Right ventricle myocardium superior (tissue), 1 donor: ENCODE results near the gene TMEM186. TPM values are rescaled to one million over a fixed set of nuclear protein-coding genes. Genes with fewer than 3 reads are reported as not detected.

Source experiments
- ATAC-seq: fragments of 200-7000 bp; cut with Tn5 transposase; one replicate; pipeline ENCODE4 v1.9.1; 2020; ENCODE audit warnings: mild to moderate bottlenecking; ENCODE audit not compliant: poor library complexity
- DNase-seq: peaks from one replicate; pipeline ENCODE4 v3.0.0-alpha.2; 2020
- intact Hi-C: fragments of 100-400 bp; cut with DNase I; formaldehyde crosslinking; loops from one replicate; pipeline ENCODE4 v1.11.2; 2022
- total RNA-seq: library from RNA; stranded (reverse); fragmentation: NEBNext Ultra II Directional; extraction: Animal tissue kit (Norgen Biotek cat#: 25700); gene quantifications from one replicate; pipeline ENCODE4 v1.2.1, GENCODE V29; 2021
- donor health status: DM: no; HTN: yes; CAD: no; lungs with severe emphysema.

Gene TMEM186
- total RNA-seq, 1 donor from 2014 or later, result 12.7 TPM

DNA sequence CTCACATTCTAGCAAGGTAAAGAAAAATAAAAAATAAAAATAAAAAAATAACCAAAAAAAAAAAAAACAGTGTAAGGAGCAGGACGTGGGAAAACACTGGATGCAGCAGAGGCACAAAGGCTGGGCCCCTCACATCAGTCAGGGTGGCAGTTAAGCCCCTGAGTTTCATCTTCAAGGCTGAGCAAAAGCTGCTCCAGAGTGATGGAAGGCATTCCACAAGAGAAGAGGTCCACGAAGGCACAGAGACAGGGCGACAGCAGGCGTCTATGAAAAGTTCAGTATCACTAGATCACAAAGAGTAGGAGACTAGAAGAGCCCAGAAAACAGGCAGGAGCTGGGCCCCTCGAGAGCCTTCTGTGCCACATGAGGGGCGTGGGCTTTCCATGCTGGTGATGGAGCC is 12.0 kb downstream of the TMEM186 start:
- intact Hi-C loops, result no loop called here
- no peak for ATAC-seq

DNA sequence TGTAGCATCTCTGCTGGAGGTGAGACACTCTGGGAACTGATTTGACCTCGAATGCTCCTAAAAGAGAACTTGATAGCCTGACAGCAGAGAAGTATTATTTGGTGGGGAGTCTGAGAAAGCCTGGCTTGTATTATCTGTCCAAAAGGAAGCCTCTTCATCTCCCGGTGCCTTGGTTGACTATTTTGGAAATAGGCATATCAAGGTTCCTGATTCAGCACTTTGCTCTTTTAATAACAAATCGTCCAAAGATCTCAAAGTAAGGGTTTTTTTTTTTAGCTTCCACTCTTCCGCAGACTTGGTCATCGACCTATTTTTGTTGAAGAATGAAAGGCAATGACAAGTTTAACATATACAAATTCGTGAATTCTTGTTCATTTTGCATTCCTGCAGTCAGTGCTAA is 14.8 kb downstream of the TMEM186 start:
- ATAC-seq (no peak), DNase-seq (no peak)
- intact Hi-C loops, result no loop called here

More for the DNA sequence above, 12.0 kb downstream of the TMEM186 start:
- DNase-seq, result no peak

GRCh38 chr16:8781797-8782196 is 15.6 kb downstream of the TMEM186 start:
- DNase-seq (no peak), ATAC-seq (no peak)
- intact Hi-C loops, result no loop called here

DNA sequence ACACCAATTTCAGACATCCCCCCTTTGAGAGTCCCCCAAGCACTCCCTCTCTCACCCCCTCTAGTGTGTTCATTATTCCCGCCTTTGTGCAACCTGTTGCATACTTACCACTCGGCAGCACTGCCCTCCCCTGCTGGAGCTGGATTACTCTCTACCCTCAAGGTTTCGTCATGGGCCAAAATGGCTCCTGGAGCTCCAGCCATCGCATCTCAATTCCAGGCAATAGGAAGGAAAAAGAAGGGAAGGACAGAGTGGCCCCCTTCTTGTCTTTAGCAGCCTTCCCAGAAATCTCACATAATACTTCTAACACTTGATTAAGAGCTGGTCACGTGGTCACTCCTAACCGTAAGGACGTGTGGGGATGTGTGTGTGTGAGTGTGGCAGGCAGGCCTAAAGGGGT is 20.2 kb downstream of the TMEM186 start:
- DNase-seq, result no peak
- no peak for ATAC-seq
- intact Hi-C loops, result no loop called here

- no peak for ATAC-seq
- intact Hi-C loops, result no loop called here
- DNase-seq, result no peak
Measured at GRCh38 chr16:8776129-8776584, 21.3 kb downstream of the TMEM186 start.

DNA sequence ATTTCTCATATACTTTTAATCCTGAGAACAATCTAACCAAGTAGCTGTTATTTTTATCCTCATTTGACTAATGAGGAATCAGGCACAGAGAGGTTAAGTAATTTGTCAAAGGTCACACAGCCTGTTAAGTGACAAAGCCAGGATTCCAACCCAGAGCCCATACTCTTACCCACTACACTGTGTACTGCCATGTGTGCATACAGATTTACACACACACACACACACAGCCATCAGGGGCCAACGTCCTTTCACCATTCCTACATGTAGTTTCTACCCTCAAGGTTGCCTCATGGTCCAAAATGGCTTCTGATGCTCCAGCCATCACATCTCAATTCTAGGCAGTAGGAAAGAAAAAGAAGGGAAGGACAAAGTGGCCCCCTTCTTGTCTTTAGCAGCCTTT is 22.1 kb downstream of the TMEM186 start:
- DNase-seq (no peak), ATAC-seq (no peak)
- intact Hi-C loops, result no loop called here

GRCh38 chr16:8774208-8774607 is 23.2 kb downstream of the TMEM186 start:
- DNase-seq (no peak), ATAC-seq (no peak)
- intact Hi-C loops, result no loop called here

DNA sequence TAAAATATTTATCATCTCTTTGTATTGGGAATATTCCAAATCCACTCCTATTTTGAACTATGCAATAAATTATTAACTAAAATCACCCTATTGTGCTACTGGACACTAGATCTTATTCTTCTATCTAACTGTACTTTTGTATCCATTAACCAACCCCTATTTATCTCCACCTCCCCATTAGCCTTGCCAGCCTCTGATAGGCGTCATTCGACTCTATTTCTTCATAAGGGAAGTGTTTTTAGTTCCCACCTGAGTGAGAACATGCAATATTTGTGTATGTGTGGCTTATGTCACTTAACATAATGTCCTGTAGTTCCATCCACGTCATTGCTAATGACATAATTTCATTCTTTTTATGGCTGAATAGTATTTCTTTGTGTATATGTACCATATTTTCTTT is 23.9 kb downstream of the TMEM186 start:
- intact Hi-C loops, result no loop called here
- ATAC-seq (no peak), DNase-seq (no peak)

GRCh38 chr16:8768692-8769091 is 28.7 kb downstream of the TMEM186 start:
- DNase-seq (no peak), ATAC-seq (no peak)
- intact Hi-C loops, result no loop called here

DNA sequence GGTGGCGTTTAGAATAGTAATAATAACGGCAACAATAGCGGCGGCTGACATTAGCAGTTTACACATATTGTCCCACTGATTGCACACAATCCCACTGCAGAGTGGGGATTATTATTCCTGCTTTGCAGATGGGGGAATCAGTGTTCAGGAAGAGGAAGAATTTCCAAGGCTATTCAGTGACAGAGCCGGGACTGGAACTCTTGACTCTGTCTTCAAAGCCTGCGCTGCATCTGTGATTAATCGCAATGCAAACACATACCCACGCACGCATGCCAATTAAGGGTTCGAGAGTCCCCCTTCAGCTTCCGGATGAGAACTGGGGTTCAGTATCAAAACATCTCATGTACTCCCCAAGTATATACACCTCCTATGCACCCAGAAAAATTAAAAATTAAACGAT is 29.2 kb downstream of the TMEM186 start:
- DNase-seq (no peak), ATAC-seq (no peak)
- intact Hi-C loops, result no loop called here

DNA sequence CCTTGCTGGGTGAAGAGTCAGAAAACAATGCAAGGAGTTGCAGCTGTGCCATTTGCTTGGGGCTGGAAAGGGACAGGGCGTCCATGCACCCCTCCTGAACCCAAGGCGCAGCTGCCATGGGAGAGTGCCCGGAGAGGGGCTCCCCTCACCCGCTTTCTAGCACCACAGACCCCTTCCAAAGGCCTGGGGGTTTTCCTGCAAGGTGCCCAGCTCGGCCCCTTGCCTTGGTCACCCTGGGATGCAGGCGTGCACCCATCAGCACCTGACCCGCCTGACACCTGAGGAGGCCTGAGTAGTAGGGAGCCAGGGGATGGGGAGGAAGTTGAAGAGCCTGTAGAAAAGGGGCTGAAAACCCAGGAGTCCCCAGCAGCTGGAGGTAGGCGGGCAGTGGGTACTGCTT is 30.3 kb downstream of the TMEM186 start:
- intact Hi-C loops, result no loop called here
- no peak for ATAC-seq
- no peak for DNase-seq

DNA sequence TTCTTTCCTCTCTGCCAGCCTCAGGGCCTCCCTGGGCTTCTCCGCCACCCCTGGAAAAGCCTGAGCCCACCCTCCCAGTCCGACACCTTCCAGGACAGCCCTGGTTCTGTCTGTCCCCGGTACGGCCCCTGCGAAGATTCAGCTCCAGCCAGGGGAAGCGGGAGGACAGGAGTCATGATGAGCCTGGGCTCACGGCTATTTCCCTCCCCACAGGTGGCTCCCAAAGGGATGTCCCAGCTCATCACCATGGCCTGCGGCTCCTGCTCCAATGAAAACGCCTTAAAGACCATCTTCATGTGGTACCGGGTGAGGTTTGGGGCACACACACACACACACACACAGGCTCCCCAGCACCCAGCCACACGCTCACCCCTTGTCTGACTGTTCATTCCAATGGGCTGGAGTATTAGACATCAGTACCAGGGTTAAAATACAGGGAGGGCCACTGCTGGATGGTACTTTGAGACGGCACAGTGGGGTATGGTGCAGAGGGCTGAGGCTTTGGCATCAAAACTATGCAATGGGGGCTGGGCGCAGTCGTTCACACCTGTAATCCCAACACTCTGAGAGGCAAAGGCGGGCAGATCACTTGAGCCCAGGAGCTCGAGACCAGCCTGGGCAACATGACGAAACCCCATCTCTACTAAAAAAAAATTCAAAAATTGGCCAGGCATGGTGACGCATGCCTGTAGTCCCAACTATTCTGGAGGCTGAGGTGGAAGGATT is 32.8 kb downstream of the TMEM186 start:
- no peak for DNase-seq
- no peak for ATAC-seq
- intact Hi-C loops, result no loop called here

DNA sequence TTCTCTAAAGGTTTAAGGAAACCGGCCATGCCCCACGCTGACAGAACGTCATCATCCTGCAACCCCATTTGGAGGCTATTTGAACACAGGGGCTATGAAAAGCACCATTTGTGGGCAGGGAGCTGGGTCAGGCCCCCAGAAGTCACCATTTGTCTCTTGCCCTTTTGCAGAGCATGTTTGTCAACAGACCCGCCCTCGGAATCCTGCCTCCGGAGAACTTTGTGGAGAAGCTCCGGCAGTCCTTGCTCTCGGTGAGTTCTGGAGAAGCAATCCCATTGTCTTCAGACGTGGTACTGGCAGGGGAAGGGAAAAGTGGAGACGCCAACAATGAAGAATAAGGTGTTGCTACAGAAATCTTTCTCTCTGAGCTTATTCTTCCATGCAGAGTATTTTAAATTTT is 33.5 kb downstream of the TMEM186 start:
- ATAC-seq (no peak), DNase-seq (no peak)
- intact Hi-C loops, result no loop called here

DNA sequence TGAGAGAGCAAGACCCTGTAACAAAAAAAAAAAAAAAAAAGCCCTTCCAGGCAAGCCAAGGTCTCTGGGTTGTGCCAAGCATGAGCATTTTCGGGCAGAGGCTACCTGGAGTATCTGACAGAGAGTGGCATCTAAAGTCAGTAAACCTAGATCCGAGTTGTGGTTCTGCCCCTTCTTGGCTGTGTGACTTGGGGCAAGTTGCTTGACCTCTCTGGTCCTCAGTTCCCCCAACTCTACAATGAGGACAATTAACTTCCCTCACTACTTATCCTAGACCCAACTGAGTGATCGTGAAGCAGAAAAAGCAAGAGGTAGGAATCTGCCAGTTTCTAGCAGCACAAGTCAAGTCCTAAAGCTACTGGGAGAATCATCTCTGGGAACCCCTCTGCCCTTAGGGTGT is 34.4 kb downstream of the TMEM186 start:
- ATAC-seq, result no peak
- intact Hi-C loops, result no loop called here
- no peak for DNase-seq

DNA sequence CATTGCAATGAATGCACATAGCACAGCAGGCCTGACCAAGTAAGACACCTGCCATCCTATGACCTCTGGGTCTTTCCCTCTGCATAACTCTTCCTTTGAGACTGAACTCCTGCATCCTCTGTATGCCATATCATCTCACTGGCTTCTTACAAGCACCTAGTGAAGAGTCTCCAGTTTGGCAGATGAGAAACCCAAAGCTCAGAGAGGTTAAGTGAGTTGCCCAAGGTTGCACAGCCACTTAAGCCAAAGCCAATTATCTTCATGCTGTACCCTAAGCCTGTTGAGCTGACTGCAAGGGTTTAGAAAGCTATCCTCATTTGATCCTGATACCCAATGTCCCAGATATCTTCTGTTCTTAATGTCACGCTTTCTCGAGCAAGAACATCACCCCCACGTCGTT is 35.2 kb downstream of the TMEM186 start:
- no peak for ATAC-seq
- intact Hi-C loops, result no loop called here

DNA sequence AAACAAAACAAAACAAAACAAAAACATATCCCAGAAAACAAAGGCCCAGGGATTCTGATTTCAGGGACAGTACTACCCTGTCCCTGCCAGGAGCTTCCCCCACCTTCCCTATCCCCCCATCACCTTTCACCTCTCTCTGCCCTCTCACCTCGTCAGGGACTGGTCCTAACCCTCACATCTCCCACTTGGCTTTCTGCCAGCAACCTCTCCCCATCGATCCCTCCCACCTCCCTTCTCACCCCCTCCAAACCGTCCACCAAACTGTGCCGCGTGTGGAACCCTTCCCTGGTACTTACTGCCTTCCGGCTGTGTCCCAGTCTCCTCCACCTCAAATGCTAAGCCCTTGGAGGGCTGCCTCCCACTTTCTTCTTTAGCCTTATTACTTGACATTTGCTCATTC is 36.4 kb downstream of the TMEM186 start:
- ATAC-seq (no peak), DNase-seq (no peak)
- intact Hi-C loops, result no loop called here

More for the DNA sequence above, 35.2 kb downstream of the TMEM186 start:
- DNase-seq, result no peak

DNA sequence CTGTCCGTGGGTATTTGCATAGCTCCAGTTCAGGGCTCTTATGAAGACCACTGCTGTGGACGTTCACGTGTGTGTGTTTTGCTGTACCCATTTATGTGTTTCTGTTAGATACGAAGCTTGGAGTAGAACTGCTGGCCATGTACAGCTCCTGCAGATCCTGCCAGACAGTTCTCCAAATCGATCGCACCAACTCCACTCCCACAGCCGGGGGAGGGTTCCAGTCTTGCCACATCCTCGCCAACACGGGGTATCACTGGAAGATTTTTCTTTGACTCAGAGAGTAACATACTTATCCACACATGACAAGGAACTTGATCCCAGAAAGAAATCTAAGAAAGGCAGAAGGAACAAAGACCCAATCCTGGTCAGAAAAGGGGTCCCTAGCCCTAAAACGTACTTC is 37.4 kb downstream of the TMEM186 start:
- intact Hi-C loops, result no loop called here
- no peak for ATAC-seq

GRCh38 chr16:8758022-8758421 is 39.4 kb downstream of the TMEM186 start:
- DNase-seq (no peak), ATAC-seq (no peak)
- intact Hi-C loops, result no loop called here

More for the DNA sequence above, 37.4 kb downstream of the TMEM186 start:
- DNase-seq, result no peak

DNA sequence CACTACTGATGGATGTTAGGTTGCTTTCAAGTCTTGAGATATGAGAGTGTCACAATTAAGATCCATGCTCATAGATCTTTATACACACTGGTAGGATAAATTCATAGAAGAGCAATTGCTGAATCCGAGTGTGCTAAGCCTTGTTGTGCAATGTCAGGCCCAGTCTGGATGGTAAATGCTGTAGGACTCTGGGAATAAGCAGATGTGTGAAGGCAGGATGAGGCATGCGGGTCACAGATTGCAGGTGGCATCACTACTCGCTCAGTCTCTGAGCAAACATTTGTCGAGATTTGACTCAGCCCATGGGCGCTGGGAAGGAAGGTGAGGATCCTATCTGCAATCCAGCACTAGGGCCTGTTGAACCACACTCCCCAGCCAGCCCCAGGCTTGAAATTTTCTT is 40.7 kb downstream of the TMEM186 start:
- intact Hi-C loops, result no loop called here
- ATAC-seq, result no peak
- no peak for DNase-seq

DNA sequence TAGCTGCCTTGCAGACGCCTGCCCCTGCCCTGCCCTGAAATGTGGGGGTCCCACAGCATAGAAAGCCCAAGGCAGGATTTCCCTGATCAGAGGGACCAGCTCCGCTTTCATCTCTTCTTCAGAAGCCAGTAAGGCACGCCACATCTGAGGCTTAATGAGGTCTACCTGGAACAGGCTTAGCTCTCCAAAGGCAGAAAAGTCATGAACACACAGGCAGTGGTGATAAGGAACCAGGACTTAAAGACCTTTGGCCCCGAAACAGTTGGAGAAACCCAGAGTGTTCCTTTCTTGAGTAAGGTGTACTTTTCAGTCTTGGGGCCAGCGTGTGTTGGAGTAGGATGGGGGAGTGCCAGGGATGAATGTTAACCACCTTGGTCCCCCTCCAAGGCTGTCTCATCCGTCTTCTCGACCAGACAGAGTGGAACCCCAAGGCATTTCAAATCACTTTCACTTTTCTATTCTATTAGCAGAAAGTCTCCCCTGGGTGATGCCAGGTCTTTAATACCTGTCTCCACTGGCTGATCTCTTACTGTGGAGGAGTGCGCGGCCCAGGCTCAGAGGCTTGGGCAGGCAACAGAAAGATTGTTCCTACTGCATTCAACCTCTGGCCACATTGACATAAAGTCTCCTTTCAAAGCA is 43.9 kb downstream of the TMEM186 start:
- intact Hi-C loops, result no loop called here
- DNase-seq (no peak), ATAC-seq (no peak)

GRCh38 chr16:8752706-8753105 is 44.7 kb downstream of the TMEM186 start:
- no peak for DNase-seq
- intact Hi-C loops, result no loop called here
- ATAC-seq, result no peak
